Measurements from ENCODE around the gene DPH7. TPM values are rescaled to one million over a fixed set of nuclear protein-coding genes. Genes with fewer than 3 reads are reported as not detected.
"Not testable (repeated sequence)": the region's sequence is repeated elsewhere in the genome, so short reads cannot be mapped to it uniquely, and the experiment has no call there.

Gene DPH7
- total RNA-seq, 1 experiment from 2014 or later: 41.8 TPM

GRCh38 chr9:137596577-137596976 lies 17.9 kb upstream of the DPH7 start:
- H3K4me3 ChIP-seq (ENCODE audit: insufficient read depth, low read depth, low read length); DNase-seq; H3K27me3 ChIP-seq (ENCODE audit: control insufficient read depth, insufficient read depth, low read length); H3K36me3 ChIP-seq (replicated peaks; ENCODE audit: control insufficient read depth, insufficient read depth, low read length): not testable (repeated sequence)

DNA sequence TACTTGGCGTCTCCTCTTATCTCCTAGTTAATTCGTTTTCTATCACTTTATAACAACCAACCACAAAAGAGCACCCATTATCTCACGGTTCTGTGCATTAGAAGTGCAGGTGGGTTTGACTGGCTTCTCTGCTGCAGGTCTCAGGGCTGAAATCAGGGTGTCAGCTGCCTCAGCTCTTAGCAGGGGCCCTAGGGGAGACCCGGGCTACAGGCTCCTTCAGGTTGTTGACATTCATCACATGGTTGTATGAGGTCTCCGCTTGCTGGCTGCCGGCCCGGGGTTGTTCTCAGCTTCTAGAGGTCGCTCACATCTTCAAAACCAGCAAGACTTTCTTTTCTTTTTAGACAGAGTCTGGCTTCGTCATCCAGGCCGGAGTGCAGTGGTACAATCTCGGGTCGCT lies 14.5 kb upstream of the DPH7 start:
- H3K27me3 ChIP-seq (ENCODE audit: control insufficient read depth, insufficient read depth, low read length): peaks cover 3% of the 10 kb centered on the region
- H3K4me3 ChIP-seq (ENCODE audit: insufficient read depth, low read depth, low read length): no peak overlapping the region
- no peak for DNase-seq
- H3K36me3 ChIP-seq (replicated peaks; ENCODE audit: control insufficient read depth, insufficient read depth, low read length): peaks cover under 1% of the 10 kb centered on the region

DNA sequence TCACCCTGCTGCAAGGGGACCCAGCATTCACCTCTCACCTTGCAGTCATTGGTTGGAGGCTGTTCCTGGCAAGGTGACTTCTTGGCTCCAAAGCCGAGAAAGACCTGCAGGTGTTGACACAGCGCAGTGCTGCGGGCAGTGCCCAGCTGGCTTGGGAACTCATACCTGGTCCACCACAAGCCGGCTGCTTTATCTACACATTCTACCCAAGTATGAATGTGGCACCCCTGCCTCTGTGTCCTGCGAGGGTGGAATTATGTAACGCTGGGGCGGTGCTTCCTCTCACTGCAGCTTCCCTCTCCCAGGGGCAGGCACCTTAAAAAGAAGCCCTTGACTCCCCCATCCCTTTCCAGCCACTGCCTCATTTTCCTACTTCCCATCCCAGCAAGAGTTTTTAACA lies 14.0 kb upstream of the DPH7 start:
- Histone ChIP-seq H3K36me3 (replicated peaks; ENCODE audit: control insufficient read depth, insufficient read depth, low read length) (peaks cover 5% of the 10 kb centered on the region), H3K4me3 (ENCODE audit: insufficient read depth, low read depth, low read length) (no peak overlapping the region), H3K27me3 (ENCODE audit: control insufficient read depth, insufficient read depth, low read length) (peaks cover 3% of the 10 kb centered on the region)
- no peak for DNase-seq

DNA sequence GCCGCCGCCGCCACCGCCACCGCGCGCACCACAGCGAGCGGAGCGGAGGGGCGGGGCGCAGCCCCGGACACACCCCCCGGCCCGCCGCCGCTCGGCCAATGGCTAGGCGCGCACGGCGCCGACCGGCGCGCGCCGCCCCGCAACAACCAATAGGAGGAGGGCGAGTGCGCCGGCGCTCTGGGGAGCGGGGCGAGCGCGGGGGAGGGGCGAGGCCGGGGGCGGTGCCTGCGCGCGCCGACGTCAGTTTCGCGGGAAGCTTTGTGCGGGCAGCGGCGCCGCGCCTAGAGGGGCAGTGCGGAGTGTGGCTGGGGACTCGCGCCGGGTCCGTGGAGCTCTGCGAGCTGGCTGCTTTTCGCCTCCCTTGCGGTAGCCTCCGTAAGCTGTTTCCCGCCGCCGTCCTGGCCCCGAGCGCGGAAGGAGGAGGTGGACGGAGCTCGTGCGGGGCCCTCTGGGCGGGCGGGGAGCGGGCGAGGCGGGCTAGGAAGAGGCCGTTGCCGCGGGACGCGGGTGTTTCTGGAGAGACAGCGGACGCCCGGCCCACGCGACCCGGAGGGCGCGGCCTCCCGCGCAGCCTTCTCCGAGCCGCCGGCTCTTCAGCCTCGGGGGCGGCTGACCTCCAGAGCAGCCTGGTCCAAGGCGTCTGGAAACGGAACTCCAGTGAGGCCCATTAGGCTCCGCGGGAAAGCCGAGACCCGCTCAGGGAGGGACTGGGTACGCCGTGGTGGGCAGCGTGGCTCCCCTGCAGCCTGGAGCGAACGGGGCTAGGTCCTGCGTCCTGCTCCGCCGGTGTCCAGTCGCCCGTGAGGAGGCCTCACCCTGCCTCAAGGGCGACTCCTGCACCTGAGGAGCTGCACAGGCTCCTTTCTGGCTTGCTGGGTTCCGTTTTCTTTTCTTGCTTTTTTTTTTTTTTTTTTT lies 12.0 kb upstream of the DPH7 start, which contains the start of gene ZMYND19:
ZMYND19 (minus strand) TSS at position 44 of the 915 bp plus-strand sequence. CDS start 249 bp downstream, outside the sequence.
- DNase-seq: peak; percentile 100
- Histone ChIP-seq H3K27me3 (ENCODE audit: control insufficient read depth, insufficient read depth, low read length) (peaks cover 3% of the 10 kb centered on the region), H3K36me3 (replicated peaks; ENCODE audit: control insufficient read depth, insufficient read depth, low read length) (peaks cover 23% of the 10 kb centered on the region), H3K4me3 (ENCODE audit: insufficient read depth, low read depth, low read length) (peak within 1 kb of the TSS; percentile 82)

- Histone ChIP-seq H3K4me3 (ENCODE audit: insufficient read depth, low read depth, low read length) (peak overlapping the region; percentile 75), H3K36me3 (replicated peaks; ENCODE audit: control insufficient read depth, insufficient read depth, low read length) (peaks cover 26% of the 10 kb centered on the region), H3K27me3 (ENCODE audit: control insufficient read depth, insufficient read depth, low read length) (peaks cover 3% of the 10 kb centered on the region)
- no peak for DNase-seq
Observed at GRCh38 chr9:137590123-137590468, 11.4 kb upstream of the DPH7 start.

- Histone ChIP-seq H3K4me3 (ENCODE audit: insufficient read depth, low read depth, low read length) (peak overlapping the region; percentile 75), H3K27me3 (ENCODE audit: control insufficient read depth, insufficient read depth, low read length) (peaks cover 3% of the 10 kb centered on the region), H3K36me3 (replicated peaks; ENCODE audit: control insufficient read depth, insufficient read depth, low read length) (peaks cover 26% of the 10 kb centered on the region)
- peak; percentile 78 for DNase-seq
Observed at GRCh38 chr9:137589441-137590122, 10.9 kb upstream of the DPH7 start.

DNA sequence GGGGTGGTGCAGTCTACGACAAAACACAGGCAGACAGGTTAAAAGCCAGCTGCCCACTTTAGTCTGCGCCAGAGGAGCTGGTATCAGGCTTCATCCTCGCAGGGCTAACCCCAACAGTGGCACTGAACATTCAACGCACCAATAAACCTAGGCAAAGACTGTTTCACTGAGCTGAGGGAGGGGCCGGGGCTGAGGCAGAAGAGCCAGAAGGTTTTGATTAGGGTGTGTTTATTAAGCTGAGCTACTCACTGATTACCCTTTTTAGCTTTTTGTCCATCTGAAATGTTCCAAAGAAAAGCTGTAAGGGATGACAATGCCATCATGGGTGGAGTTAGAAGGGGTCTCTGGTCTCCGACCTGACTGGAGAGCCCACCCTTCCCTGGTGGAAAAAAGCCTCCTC lies 10.2 kb upstream of the DPH7 start:
- Histone ChIP-seq H3K4me3 (ENCODE audit: insufficient read depth, low read depth, low read length) (peak overlapping the region; percentile 75), H3K27me3 (ENCODE audit: control insufficient read depth, insufficient read depth, low read length) (peaks cover 3% of the 10 kb centered on the region), H3K36me3 (replicated peaks; ENCODE audit: control insufficient read depth, insufficient read depth, low read length) (peaks cover 28% of the 10 kb centered on the region)
- no peak for DNase-seq

GRCh38 chr9:137588311-137588710 lies 9.6 kb upstream of the DPH7 start:
- Histone ChIP-seq H3K4me3 (ENCODE audit: insufficient read depth, low read depth, low read length) (no peak overlapping the region), H3K36me3 (replicated peaks; ENCODE audit: control insufficient read depth, insufficient read depth, low read length) (peaks cover 28% of the 10 kb centered on the region), H3K27me3 (ENCODE audit: control insufficient read depth, insufficient read depth, low read length) (peaks cover 3% of the 10 kb centered on the region)
- DNase-seq: no peak

- no peak for DNase-seq
- Histone ChIP-seq H3K36me3 (replicated peaks; ENCODE audit: control insufficient read depth, insufficient read depth, low read length) (peaks cover 36% of the 10 kb centered on the region), H3K4me3 (ENCODE audit: insufficient read depth, low read depth, low read length) (no peak overlapping the region), H3K27me3 (ENCODE audit: control insufficient read depth, insufficient read depth, low read length) (peaks cover 3% of the 10 kb centered on the region)
Observed at GRCh38 chr9:137586854-137587253, 8.1 kb upstream of the DPH7 start.

GRCh38 chr9:137583957-137584356 lies 5.2 kb upstream of the DPH7 start:
- H3K36me3 ChIP-seq (replicated peaks; ENCODE audit: control insufficient read depth, insufficient read depth, low read length): peaks cover 39% of the 10 kb centered on the region
- no peak overlapping the region for H3K4me3 ChIP-seq (ENCODE audit: insufficient read depth, low read depth, low read length)
- no peak for DNase-seq
- H3K27me3 ChIP-seq (ENCODE audit: control insufficient read depth, insufficient read depth, low read length): no peaks in the 10 kb centered on the region

DNA sequence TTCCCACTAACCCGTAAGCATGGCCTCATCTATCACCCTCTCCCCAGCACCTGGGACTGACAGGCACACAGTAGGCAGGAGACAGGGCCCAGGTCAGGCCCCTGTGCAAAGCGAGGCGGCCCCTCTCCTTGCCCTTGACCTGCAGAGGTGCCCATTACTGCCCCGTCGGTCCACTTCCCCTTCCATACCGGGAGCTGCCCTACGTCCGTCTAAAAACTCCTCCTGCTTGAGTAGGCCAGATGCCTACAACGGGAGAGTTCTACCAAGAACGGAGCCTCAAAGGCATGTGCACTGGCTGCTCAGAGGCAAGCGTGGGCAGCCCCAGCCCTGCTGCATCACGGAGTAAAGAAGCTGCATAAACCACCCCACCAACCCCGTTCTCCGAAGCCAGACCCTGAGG lies 4.6 kb upstream of the DPH7 start:
- Histone ChIP-seq H3K27me3 (ENCODE audit: control insufficient read depth, insufficient read depth, low read length) (no peaks in the 10 kb centered on the region), H3K4me3 (ENCODE audit: insufficient read depth, low read depth, low read length) (no peak overlapping the region), H3K36me3 (replicated peaks; ENCODE audit: control insufficient read depth, insufficient read depth, low read length) (peaks cover 39% of the 10 kb centered on the region)
- no peak for DNase-seq

DNA sequence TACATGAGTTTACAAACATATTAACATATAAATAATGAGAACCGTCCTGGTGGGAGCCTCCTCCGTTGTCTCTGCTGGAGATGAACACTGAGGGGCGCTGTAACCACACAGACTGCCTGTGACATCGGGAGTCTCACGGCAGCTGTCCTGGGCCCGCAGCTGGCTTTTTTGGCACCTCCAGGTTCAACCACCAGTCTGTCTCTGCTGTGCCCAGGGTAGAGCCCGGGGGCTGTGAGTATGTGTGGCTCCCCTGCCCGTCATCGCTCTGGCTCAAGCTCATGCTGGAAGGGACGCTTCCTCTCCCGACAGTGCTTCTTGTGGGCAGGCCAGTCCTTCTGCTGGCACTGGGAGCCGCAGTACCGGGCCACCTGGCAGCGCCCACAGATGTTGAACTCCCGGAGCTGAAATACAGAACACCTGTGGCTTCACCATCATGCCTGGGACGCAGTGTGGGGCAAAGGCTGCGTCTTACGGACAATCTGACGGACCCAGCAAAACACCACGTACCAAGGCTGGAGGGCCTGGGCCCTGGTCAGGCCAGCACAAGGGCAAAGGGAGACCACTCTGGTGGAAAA lies 3.6 kb upstream of the DPH7 start:
- peaks cover 31% of the 10 kb centered on the region for H3K36me3 ChIP-seq (replicated peaks; ENCODE audit: control insufficient read depth, insufficient read depth, low read length)
- no peaks in the 10 kb centered on the region for H3K27me3 ChIP-seq (ENCODE audit: control insufficient read depth, insufficient read depth, low read length)
- H3K4me3 ChIP-seq (ENCODE audit: insufficient read depth, low read depth, low read length): no peak overlapping the region
- DNase-seq: peak; percentile 87

GRCh38 chr9:137581361-137582285 lies 2.9 kb upstream of the DPH7 start:
- H3K36me3 ChIP-seq (replicated peaks; ENCODE audit: control insufficient read depth, insufficient read depth, low read length): peaks cover 23% of the 10 kb centered on the region
- no peaks in the 10 kb centered on the region for H3K27me3 ChIP-seq (ENCODE audit: control insufficient read depth, insufficient read depth, low read length)
- DNase-seq: no peak
- no peak overlapping the region for H3K4me3 ChIP-seq (ENCODE audit: insufficient read depth, low read depth, low read length)

- peaks cover 21% of the 10 kb centered on the region for H3K36me3 ChIP-seq (replicated peaks; ENCODE audit: control insufficient read depth, insufficient read depth, low read length)
- H3K4me3 ChIP-seq (ENCODE audit: insufficient read depth, low read depth, low read length): no peak overlapping the region
- H3K27me3 ChIP-seq (ENCODE audit: control insufficient read depth, insufficient read depth, low read length): no peaks in the 10 kb centered on the region
- no peak for DNase-seq
Observed at GRCh38 chr9:137580954-137581322, 2.2 kb upstream of the DPH7 start.
